T-helper 2 cell treated with Interferon-gamma antibody and Interleukin-4, amounts not matched to agents 5 μg/mL and 100 μg/mL, for 36 hours (primary cell): ENCODE results near the gene SPINK13.
A peak's percentile ranks its signal among the peaks of the same experiment; 100 is the strongest.
"Not testable (repeated sequence)": the region's sequence is repeated elsewhere in the genome, so short reads cannot be mapped to it uniquely, and the experiment has no call there.

Source experiments
- DNase-seq: peaks from one replicate; pipeline ENCODE4 v3.0.0; 2021; ENCODE audit warnings: low spot score
- H3K27ac Mint-ChIP-seq: one replicate; pipeline ENCODE4 v1.8.0; 2021; ENCODE audit warnings: mild to moderate bottlenecking, mixed read lengths
- H3K27me3 Mint-ChIP-seq: one replicate; pipeline ENCODE4 v1.8.0; 2021; ENCODE audit warnings: low read depth, mixed read lengths
- H3K36me3 Mint-ChIP-seq: one replicate; pipeline ENCODE4 v1.8.0; 2021; ENCODE audit warnings: low read depth, mixed read lengths
- H3K4me1 Mint-ChIP-seq: one replicate; pipeline ENCODE4 v1.8.0; 2021; ENCODE audit warnings: low read depth, mixed read lengths
- H3K4me3 Mint-ChIP-seq: one replicate; pipeline ENCODE4 v1.8.0; 2022; ENCODE audit warnings: mild to moderate bottlenecking, moderate library complexity, mixed read lengths
- H3K9me3 Mint-ChIP-seq: one replicate; pipeline ENCODE4 v1.8.0; 2021; ENCODE audit warnings: mixed read lengths

SPINK13 gene

DNA sequence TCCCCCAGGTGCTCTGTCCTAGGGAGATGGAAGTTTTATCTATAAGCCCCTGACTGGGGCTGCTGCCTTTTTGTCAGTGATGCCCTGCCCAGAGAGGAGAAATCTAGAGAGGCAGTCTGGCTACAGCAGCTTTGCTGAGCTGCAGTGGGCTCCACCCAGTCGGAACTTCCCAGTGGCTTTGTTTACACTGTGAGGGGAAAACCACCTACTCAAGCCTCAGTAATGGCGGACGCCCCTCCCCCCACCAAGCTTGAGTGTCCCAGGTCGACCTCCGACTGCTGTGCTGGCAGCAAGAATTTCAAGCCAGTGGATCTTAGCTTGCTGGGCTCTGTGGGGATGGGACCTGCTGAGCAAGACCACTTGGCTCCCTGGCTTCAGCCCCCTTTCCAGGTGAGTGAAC is 12.3 kb downstream of the SPINK13 start:
- not testable (repeated sequence) for H3K4me1 Mint-ChIP-seq, H3K27ac Mint-ChIP-seq, H3K9me3 Mint-ChIP-seq, H3K27me3 Mint-ChIP-seq, H3K36me3 Mint-ChIP-seq, DNase-seq, H3K4me3 Mint-ChIP-seq

DNA sequence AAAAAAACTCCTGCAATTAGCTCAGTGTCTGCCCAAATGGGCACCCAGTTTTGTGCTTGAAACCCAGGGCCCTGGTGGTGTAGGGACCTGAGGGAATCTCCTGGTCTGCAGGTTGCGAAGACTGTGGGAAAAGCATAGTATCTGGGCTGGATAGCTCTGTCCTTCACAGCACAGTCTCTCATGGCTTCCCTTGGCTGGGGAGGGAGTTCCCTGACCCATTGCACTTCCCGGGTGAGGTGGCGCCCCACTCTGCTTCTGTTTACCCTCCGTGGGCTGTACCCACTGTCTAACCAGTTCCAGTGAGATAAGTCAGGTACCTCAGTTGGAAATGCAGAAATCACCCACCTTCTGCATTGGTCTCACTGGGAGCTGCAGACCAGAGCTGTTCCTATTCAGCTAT is 12.7 kb downstream of the SPINK13 start:
- H3K4me3 Mint-ChIP-seq, H3K4me1 Mint-ChIP-seq, H3K9me3 Mint-ChIP-seq, DNase-seq, H3K36me3 Mint-ChIP-seq, H3K27ac Mint-ChIP-seq, H3K27me3 Mint-ChIP-seq: not testable (repeated sequence)

DNA sequence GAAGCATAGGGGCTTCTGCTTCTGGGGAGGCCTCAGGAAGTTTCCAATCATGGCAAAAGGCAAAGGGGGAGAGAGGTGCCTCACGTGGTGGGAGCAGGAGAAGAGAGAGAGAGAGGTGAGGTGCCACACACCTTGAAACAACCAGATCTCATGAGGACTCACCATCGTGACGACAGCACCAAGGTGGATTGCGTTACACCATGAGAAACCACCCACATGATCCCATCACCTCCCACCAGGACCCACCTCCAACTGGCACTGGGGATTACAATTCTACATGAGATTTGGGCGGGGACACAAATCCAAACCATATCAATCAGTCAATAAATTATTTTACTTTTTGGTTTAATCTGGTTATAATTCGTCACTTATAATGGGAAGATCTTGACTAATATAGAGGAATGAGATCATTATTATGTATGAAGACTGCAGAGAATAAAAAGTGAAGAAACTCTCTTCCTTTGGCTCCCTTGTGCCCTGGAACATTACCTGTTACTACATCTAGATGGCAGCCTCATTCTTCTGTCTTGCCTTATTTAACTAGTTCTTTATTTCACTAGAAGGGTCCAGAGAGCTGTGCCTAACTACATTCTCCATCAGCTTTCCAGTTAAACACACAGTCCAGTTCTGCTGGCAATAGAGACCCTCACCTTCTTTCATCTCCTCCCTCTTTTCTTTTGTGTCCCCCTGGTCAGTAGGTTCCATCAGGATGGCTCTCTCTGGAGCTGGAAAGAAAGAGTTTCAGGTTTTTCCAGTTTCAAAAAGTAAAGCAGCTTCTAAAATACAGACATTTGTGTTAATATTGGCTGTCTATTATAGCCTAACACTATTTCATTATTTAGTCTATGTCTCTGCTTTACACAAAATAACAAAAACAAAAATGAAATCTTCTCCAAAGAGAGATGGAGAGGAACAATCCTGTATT is 21.9 kb downstream of the SPINK13 start:
- H3K4me1 Mint-ChIP-seq, result no peaks in the 10 kb centered on the region
- no peak overlapping the region for H3K4me3 Mint-ChIP-seq
- DNase-seq, result no peak
- no peak overlapping the region for H3K27ac Mint-ChIP-seq
- H3K9me3 Mint-ChIP-seq, result no peaks in the 10 kb centered on the region
- no peaks in the 10 kb centered on the region for H3K36me3 Mint-ChIP-seq
- peaks cover 3% of the 10 kb centered on the region for H3K27me3 Mint-ChIP-seq

DNA sequence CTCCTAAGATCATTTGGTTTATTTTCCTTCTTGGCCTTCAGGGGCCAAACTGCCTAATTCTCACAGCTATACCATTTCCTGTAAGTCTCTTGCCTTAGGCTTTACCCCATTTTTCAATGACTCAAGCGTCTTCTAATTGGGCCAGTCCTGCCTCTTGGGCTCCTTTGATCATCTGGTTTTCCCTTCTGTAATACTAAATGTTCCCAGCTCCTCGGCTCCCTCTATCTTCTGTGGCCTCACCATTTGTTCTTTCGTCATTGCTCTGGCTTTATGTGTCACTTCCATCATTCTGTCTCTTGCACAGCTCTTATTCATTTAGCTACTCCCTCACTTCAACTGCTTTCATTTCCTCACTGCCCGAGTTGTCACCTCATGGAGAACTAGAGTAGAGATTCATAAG is 29.1 kb downstream of the SPINK13 start:
- Mint-ChIP-seq H3K9me3 (no peaks in the 10 kb centered on the region), H3K27ac (no peak overlapping the region), H3K36me3 (no peaks in the 10 kb centered on the region), H3K4me3 (no peak overlapping the region), H3K4me1 (no peaks in the 10 kb centered on the region), H3K27me3 (no peaks in the 10 kb centered on the region)
- DNase-seq, result no peak

DNA sequence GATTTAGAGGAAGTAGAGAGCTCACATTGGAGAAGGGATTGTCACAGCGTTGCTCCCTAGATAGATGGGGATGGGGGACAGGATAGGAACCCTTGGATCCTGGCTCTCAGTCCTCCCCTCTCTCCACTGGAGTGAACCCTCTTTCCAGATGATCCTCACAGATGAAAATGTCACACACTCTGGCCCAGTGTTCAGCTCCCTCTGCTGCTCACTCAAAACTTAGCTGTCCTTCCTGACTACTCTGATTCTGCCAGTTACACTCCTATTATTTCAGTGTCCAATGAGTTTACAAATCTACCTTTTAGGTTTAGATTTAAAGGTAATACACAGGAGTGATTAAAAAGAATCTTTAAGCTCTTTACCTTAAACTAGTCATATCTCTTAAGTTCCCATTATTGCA is 37.9 kb downstream of the SPINK13 start:
- no peaks in the 10 kb centered on the region for H3K36me3 Mint-ChIP-seq
- no peaks in the 10 kb centered on the region for H3K27me3 Mint-ChIP-seq
- H3K4me1 Mint-ChIP-seq, result no peaks in the 10 kb centered on the region
- no peaks in the 10 kb centered on the region for H3K9me3 Mint-ChIP-seq
- no peak overlapping the region for H3K4me3 Mint-ChIP-seq
- H3K27ac Mint-ChIP-seq, result no peak overlapping the region
- DNase-seq, result no peak

DNA sequence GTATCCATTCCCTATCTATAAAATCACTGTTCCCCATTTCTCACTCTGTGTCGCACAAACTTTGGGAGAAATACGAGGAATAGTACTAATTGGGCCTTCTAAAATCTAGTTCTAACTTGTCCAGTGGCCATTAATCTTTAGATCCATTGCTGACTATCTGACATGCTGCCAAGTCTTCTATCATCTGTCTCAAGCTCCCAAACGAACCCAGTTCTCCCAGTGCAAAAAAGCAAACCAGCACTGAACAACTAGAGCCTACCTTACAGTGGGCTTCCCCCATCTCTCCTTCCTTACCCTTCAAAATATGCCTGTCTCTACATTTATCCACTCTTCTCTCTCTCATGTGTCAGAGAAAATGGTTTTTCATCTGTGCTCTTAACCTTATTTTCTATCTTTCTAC is 40.4 kb downstream of the SPINK13 start:
- H3K27me3 Mint-ChIP-seq, result no peaks in the 10 kb centered on the region
- no peak overlapping the region for H3K27ac Mint-ChIP-seq
- H3K36me3 Mint-ChIP-seq, result no peaks in the 10 kb centered on the region
- H3K9me3 Mint-ChIP-seq, result no peaks in the 10 kb centered on the region
- H3K4me1 Mint-ChIP-seq, result no peaks in the 10 kb centered on the region
- no peak for DNase-seq
- no peak overlapping the region for H3K4me3 Mint-ChIP-seq

DNA sequence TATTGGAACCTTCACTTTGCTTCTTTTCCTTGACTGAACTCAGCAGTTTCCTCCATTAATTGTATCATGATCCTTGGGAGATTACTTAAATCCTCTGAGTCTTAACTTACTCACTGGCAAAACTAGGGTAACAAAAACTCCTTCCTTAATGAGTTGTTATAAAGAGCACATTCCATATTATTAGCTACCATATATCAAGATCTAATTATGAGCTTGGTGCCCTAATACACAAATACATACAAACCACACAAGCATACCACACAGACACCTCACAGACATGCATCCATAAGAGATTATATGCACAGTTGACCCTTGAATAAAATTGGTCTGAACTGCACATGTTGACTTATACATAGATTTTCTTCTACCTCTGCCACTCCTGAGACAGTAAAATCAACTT is 41.2 kb downstream of the SPINK13 start:
- Mint-ChIP-seq H3K9me3 (no peaks in the 10 kb centered on the region), H3K4me1 (no peaks in the 10 kb centered on the region), H3K27ac (no peak overlapping the region), H3K4me3 (no peak overlapping the region), H3K36me3 (no peaks in the 10 kb centered on the region), H3K27me3 (no peaks in the 10 kb centered on the region)
- DNase-seq, result no peak

DNA sequence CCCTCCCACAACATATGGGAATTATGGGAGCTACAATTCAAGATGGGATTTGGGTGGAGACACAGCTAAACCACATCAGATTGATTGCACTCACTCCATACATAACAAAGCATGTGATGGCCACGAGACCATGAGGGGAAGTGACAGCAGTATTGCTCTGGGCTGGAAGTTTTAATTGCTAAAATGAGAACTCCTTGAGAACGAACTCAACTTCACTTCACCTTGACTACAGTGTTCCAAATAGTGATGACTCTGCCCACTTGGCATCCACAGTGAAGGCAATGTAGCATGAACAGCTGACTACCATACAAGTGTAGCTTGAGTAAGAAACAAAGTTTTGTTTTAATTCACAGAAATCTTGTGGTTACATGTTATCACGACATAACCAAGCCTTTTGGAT is 42.9 kb downstream of the SPINK13 start:
- no peak overlapping the region for H3K4me3 Mint-ChIP-seq
- H3K36me3 Mint-ChIP-seq, result no peaks in the 10 kb centered on the region
- H3K27ac Mint-ChIP-seq, result no peak overlapping the region
- H3K27me3 Mint-ChIP-seq, result no peaks in the 10 kb centered on the region
- no peaks in the 10 kb centered on the region for H3K9me3 Mint-ChIP-seq
- no peak for DNase-seq
- no peaks in the 10 kb centered on the region for H3K4me1 Mint-ChIP-seq

DNA sequence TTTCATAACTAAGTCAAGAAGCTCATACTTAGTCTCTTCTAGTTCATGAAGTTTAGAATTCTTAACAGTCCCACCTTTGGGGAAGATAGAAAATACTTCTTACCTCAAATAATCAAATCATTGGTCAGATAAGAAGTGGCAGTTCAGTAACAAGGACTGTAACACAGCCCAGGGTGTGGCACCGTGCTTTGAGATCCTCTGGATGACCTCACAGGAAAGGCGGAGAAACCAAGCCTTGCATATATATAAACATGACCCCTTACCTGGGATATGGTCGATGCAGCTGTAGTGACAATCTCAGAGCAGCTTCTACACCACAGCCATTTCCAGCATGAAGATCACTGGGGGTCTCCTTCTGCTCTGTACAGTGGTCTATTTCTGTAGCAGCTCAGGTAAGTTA is 43.6 kb downstream of the SPINK13 start, which contains the start of gene SPINK7:
SPINK7 (plus strand) TSS at position 271 of the 400 bp plus-strand sequence; CDS start at position 332, 61 bp downstream.
- Mint-ChIP-seq H3K27me3 (no peaks in the 10 kb centered on the region), H3K27ac (no peak within 1 kb of the TSS), H3K9me3 (no peaks in the 10 kb centered on the region), H3K4me1 (no peaks in the 10 kb centered on the region), H3K4me3 (no peak within 1 kb of the TSS), H3K36me3 (no peaks in the 10 kb centered on the region)
- no peak for DNase-seq

DNA sequence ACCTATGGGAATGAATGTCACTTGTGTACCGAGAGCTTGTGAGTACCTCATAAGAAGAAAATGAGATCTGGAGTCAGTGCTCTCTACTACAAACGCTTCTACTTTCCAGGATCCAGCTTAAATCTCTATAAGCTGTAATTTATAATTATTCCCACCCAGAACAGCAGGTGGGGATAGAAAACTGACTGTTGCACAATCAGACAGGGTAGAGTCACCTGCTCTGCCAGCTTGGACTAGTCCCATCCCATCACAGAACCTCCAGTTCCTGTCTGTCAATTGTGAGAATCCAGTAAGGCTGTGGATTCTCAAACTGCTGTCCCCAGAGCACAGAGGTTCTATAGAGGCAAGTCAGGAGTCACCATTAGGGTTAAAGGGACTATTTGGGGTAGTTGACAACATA is 45.6 kb downstream of the SPINK13 start:
- Mint-ChIP-seq H3K4me1 (no peaks in the 10 kb centered on the region), H3K27ac (no peak overlapping the region), H3K27me3 (no peaks in the 10 kb centered on the region)

DNA sequence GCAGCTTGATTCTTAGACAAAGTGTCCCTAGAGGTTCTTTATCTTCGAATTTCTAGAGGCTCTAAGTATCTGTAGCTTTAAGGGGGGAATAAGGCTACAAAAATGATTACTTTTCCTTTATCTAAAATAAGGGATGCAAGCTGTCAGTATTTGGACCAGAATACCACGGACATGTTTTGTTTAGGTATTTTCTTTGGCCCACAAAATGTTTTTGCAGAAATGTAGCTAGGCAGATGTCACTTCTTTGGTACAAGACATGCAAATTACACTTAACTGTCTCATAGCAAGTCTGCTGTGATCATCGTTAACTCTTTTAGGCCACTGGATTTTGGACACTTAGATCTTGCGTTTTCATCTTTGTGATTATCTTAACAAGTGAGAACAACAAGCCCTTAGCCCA is 46.1 kb downstream of the SPINK13 start:
- Mint-ChIP-seq H3K27ac (no peak overlapping the region), H3K27me3 (no peaks in the 10 kb centered on the region), H3K36me3 (no peaks in the 10 kb centered on the region), H3K4me1 (peaks cover under 1% of the 10 kb centered on the region), H3K4me3 (no peak overlapping the region), H3K9me3 (no peaks in the 10 kb centered on the region)
- no peak for DNase-seq

More for the DNA sequence above, 45.6 kb downstream of the SPINK13 start:
- H3K36me3 Mint-ChIP-seq, result no peaks in the 10 kb centered on the region
- H3K4me3 Mint-ChIP-seq, result no peak overlapping the region
- H3K9me3 Mint-ChIP-seq, result no peaks in the 10 kb centered on the region
- no peak for DNase-seq

DNA sequence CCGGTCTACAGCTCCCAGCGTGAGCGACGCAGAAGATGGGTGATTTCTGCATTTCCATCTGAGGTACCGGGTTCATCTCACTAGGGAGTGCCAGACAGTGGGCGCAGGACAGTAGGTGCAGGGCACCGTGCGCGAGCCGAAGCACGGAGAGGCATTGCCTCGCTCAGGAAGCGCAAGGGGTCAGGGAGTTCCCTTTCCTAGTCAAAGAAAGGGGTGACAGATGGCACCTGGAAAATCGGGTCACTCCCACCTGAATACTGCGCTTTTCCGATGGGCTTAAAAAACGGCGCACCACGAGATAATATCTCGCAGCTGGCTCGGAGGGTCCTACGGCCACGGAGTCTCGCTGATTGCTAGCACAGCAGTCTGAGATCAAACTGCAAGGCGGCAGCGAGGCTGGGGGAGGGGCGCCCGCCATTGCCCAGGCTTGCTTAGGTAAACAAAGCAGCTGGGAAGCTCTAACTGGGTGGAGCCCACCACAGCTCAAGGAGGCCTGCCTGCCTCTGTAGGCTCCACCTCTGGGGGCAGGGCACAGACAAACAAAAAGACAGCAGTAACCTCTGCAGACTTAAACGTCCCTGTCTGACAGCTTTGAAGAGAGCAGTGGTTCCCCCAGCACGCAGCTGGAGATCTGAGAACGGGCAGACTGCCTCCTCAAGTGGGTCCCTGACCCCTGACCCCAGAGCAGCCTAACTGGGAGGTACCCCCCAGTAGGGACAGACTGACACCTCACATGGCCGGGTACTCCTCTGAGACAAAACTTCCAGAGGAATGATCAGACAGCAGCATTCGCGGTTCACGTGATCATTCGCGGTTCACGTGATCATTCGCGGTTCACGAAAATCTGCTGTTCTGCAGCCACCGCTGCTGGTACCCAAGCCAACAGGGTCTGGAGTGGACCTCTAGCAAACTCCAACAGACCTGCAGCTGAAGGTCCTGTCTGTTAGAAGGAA is 51.7 kb downstream of the SPINK13 start:
- not testable (repeated sequence) for H3K9me3 Mint-ChIP-seq, H3K27ac Mint-ChIP-seq, H3K4me1 Mint-ChIP-seq, H3K27me3 Mint-ChIP-seq, DNase-seq, H3K36me3 Mint-ChIP-seq
- H3K4me3 Mint-ChIP-seq, result peak overlapping the region; percentile 63

DNA sequence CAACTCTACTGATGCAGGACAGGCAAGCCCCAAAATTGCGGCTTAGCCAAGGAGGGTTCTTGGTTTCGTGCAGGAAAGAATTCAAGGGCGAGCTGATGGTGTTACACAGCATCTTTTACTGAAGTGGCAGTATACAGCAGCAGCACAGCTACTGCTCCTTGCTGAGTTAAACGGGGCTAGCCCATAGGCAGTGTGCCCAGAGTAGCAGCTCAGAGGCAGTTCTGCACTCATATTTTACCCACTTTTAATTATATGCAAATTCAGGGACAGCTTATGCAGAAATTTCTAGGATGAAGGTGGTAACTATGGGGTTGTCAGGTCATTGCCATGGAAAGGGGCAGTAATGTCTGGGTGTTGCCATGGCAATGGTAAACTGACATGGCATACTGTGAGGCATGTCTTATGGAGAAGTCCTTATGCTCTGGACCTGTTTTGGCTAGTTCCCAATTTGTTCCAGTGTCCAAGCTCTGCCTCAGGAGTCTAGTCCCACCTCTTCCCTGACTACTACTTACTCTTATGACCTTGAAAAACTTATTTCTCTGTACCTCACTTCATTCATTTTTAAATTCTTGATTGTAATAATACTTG is 64.8 kb downstream of the SPINK13 start:
- no peak for DNase-seq
- Mint-ChIP-seq H3K27ac (no peak overlapping the region), H3K36me3 (no peaks in the 10 kb centered on the region), H3K9me3 (peaks cover 9% of the 10 kb centered on the region), H3K4me3 (no peak overlapping the region), H3K27me3 (no peaks in the 10 kb centered on the region), H3K4me1 (no peaks in the 10 kb centered on the region)

DNA sequence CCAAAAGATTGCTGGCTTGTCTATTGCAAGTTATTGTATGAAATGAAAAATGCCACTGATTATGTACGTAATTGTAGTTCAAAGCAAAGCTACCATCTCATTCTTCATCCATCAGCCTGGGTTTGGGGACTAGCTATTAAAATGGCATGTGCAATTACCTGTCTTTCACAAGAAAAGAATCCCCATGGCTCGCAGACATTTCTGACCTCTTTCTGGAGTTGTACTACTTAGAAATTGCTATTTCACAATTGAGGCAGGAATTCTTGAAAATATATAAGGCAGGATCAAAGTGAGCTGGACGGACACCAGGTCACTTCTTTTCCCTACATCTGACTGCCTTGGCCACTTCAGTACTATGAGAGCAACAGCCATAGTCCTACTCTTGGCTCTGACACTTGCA is 66.7 kb downstream of the SPINK13 start, which contains the start of gene SPINK9:
SPINK9 (plus strand) TSS at position 301 of the 400 bp plus-strand sequence; CDS start at position 356, 55 bp downstream.
- Mint-ChIP-seq H3K36me3 (no peaks in the 10 kb centered on the region), H3K27ac (no peak within 1 kb of the TSS), H3K9me3 (peaks cover 3% of the 10 kb centered on the region), H3K4me3 (no peak within 1 kb of the TSS), H3K27me3 (no peaks in the 10 kb centered on the region), H3K4me1 (no peaks in the 10 kb centered on the region)
- DNase-seq, result no peak
